HepG2 (cell line): ENCODE measurements around the gene MAPK12. TPM values are rescaled to one million over a fixed set of nuclear protein-coding genes. Genes with fewer than 3 reads are reported as not detected.

ENCODE experiments used
- ARNT2 ChIP-seq: sonication (generic); formaldehyde crosslinking; IDR thresholded peaks from 2 replicates; pipeline ENCODE4 v1.8.0; 2022; ENCODE audit warnings: mild to moderate bottlenecking, low read depth, missing genetic modification reagents, moderate library complexity
- ATAD3A ChIP-seq: sonication (generic); formaldehyde crosslinking; IDR thresholded peaks from 2 replicates; pipeline ENCODE4 v1.4.0; 2020; ENCODE audit warnings: missing genetic modification reagents
- ELF3 ChIP-seq: IDR thresholded peaks from 2 replicates; pipeline ENCODE4 v1.6.1; 2016; ENCODE audit warnings: missing genetic modification reagents, missing compliant biosample characterization
- FOXK2 ChIP-seq: fragments of 450-650 bp; IDR thresholded peaks from 2 replicates; pipeline ENCODE4 v1.6.1; 2016
- GLI4 ChIP-seq: sonication (generic); formaldehyde crosslinking; IDR thresholded peaks from 2 replicates; pipeline ENCODE4 v1.5.1; 2020; ENCODE audit warnings: missing genetic modification reagents, mild to moderate bottlenecking, moderate library complexity, borderline replicate concordance
- GPBP1L1 ChIP-seq: sonication (generic); formaldehyde crosslinking; IDR thresholded peaks from 2 replicates; pipeline ENCODE4 v1.5.0; 2020; ENCODE audit warnings: mild to moderate bottlenecking, missing genetic modification reagents
- HNF4A ChIP-seq: sonication (generic); formaldehyde crosslinking; IDR thresholded peaks from 2 replicates; pipeline ENCODE4 v1.4.0; 2020; ENCODE audit warnings: missing genetic modification reagents
- HNRNPUL1 ChIP-seq: fragments of 200-400 bp; formaldehyde crosslinking; IDR thresholded peaks from 2 replicates; pipeline ENCODE4 v1.6.1; 2017; ENCODE audit warnings: low read depth, mild to moderate bottlenecking, low read length, moderate library complexity
- HOXA5 ChIP-seq: sonication (generic); formaldehyde crosslinking; IDR thresholded peaks from 2 replicates; pipeline ENCODE4 v1.4.0; 2020; ENCODE audit warnings: missing genetic modification reagents
- MLXIP ChIP-seq: sonication (generic); formaldehyde crosslinking; IDR thresholded peaks from 2 replicates; pipeline ENCODE4 v1.9.0; 2021; ENCODE audit warnings: missing genetic modification reagents, borderline replicate concordance
- PHF20 ChIP-seq: sonication (generic); formaldehyde crosslinking; IDR thresholded peaks from 2 replicates; pipeline ENCODE4 v1.5.0; 2020; ENCODE audit warnings: mild to moderate bottlenecking, missing genetic modification reagents
- SOX6 ChIP-seq, 2 experiments: fragments of 450-650 bp in 1 of 2; sonication (generic) in 1 of 2; formaldehyde crosslinking in 1 of 2; IDR thresholded peaks; 2 replicates each; pipeline versions ENCODE4 v1.4.0 to v1.6.1; 2017 to 2020; ENCODE audit warnings: antibody characterized with exemption in 1 of 2, mild to moderate bottlenecking in 1 of 2, missing genetic modification reagents in 1 of 2
- TAF1 ChIP-seq: sonication (generic); formaldehyde crosslinking; IDR thresholded peaks from 2 replicates; pipeline ENCODE4 v1.4.0; 2020; ENCODE audit warnings: missing genetic modification reagents
- ZBTB21 ChIP-seq: sonication (generic); formaldehyde crosslinking; IDR thresholded peaks from 2 replicates; pipeline ENCODE4 v1.4.0; 2020; ENCODE audit warnings: missing genetic modification reagents
- ZBTB34 ChIP-seq: sonication (generic); formaldehyde crosslinking; IDR thresholded peaks from 2 replicates; pipeline ENCODE4 v1.8.0; 2022; ENCODE audit warnings: mild to moderate bottlenecking, missing genetic modification reagents
- ZBTB38 ChIP-seq: sonication (generic); formaldehyde crosslinking; IDR thresholded peaks from 2 replicates; pipeline ENCODE4 v1.5.1; 2020; ENCODE audit warnings: mild to moderate bottlenecking, missing genetic modification reagents
- ZNF160 ChIP-seq: sonication (generic); formaldehyde crosslinking; IDR thresholded peaks from 2 replicates; pipeline ENCODE4 v1.8.0; 2022; ENCODE audit warnings: mild to moderate bottlenecking, inconsistent platforms, missing genetic modification reagents
- ZNF446 ChIP-seq: sonication (generic); formaldehyde crosslinking; IDR thresholded peaks from 2 replicates; pipeline ENCODE4 v1.5.0; 2020; ENCODE audit warnings: mild to moderate bottlenecking, missing genetic modification reagents
- ZNF562 ChIP-seq: sonication (generic); formaldehyde crosslinking; IDR thresholded peaks from 2 replicates; pipeline ENCODE4 v1.8.0; 2022; ENCODE audit warnings: missing genetic modification reagents, borderline replicate concordance
- ZNF720 ChIP-seq: sonication (generic); formaldehyde crosslinking; IDR thresholded peaks from 2 replicates; pipeline ENCODE4 v1.4.0; 2020; ENCODE audit warnings: missing genetic modification reagents
- polyA plus RNA-seq, 8 experiments: library from polyadenylated mRNA; depleted of rRNA in 3 of 8; stranded (reverse) in 7 of 8; unstranded in 1 of 8; fragments of >200 nt; fragmentation: Illumina TruSeq in 4 of 8; extraction: Trizol in 4 of 8; gene quantifications; 2 replicates each; pipeline versions ENCODE4 v1.2.1 to v1.2.3, GENCODE V29; 2011 to 2016; ENCODE audit warnings: low read depth in 4 of 8, missing spikeins in 1 of 8, mixed read lengths in 1 of 8; ENCODE audit not compliant: insufficient read depth in 1 of 8
- total RNA-seq, 5 experiments: library from RNA; depleted of rRNA; stranded (reverse); fragments of >200 nt; fragmentation: Illumina TruSeq; extraction: Trizol; gene quantifications; 2 replicates each; pipeline ENCODE4 v1.2.3, GENCODE V29; 2016; ENCODE audit warnings: low read depth in 1 of 5

The MAPK12 gene
- total and polyA plus RNA-seq, 2 of the 13 experiments (the other 11 are each of a cell fraction or from before 2014, with no cell fraction given) = 22.2 to 23.3 TPM

- TF ChIP-seq GPBP1L1 (CRISPR knock-in tag) = no peak
- TF ChIP-seq ZBTB38 (CRISPR knock-in tag) = peak; percentile 90
- TF ChIP-seq SOX6 (IDR thresholded peaks at IDR 0.05) = no peak
- peak; percentile 71 for TF ChIP-seq SOX6 (CRISPR knock-in tag; IDR thresholded peaks at IDR 0.05)
- TF ChIP-seq ELF3 (CRISPR knock-in tag) = peak; percentile 99
- peak; percentile 77 for TF ChIP-seq PHF20 (CRISPR knock-in tag)
- TF ChIP-seq ZNF562 (CRISPR knock-in tag) = no peak
- no peak for TF ChIP-seq HNRNPUL1
- TF ChIP-seq MLXIP = no peak
- no peak for TF ChIP-seq ZNF720 (CRISPR knock-in tag)
- no peak for TF ChIP-seq FOXK2
- TF ChIP-seq GLI4 (CRISPR knock-in tag) = peak; percentile 22; the same call in 1 of the 2 replicates
- peak; percentile 91 for TF ChIP-seq ZBTB34 (CRISPR knock-in tag)
- TF ChIP-seq ATAD3A (CRISPR knock-in tag) = no peak
- peak; percentile 87 for TF ChIP-seq ARNT2
- no peak for TF ChIP-seq ZBTB21 (CRISPR knock-in tag)
- TF ChIP-seq HOXA5 = 0 out of 2 replicates have a peak, but pooled peaks have one; percentile 50
- no peak for TF ChIP-seq ZNF160 (CRISPR knock-in tag)
- TF ChIP-seq HNF4A (CRISPR knock-in tag) = peak; percentile 98
- peak; percentile 46; the same call in 1 of the 2 replicates for TF ChIP-seq ZNF446
- peak; percentile 76 for TF ChIP-seq TAF1
These were observed 32.2 kb upstream of the MAPK12 start (continued) for GRCh38 chr22:50293441-50294318.
